GM18858 (cell line): ENCODE measurements around the gene HIP1.
"Not testable (repeated sequence)": the region's sequence is repeated elsewhere in the genome, so short reads cannot be mapped to it uniquely, and the experiment has no call there.

ENCODE experiments used
- ATAC-seq: cut with Tn5 transposase; IDR thresholded peaks from one replicate; pipeline ENCODE4 v1.9.1; 2021; ENCODE audit not compliant: unreplicated experiment

Gene HIP1

GRCh38 chr7:75534727-75535307 lies 203.9 kb downstream of the HIP1 start:
- ATAC-seq: peak; percentile 80

- ATAC-seq: no peak
These were observed 204.8 kb downstream of the HIP1 start for GRCh38 chr7:75533926-75534325.

GRCh38 chr7:75532639-75533038 lies 206.1 kb downstream of the HIP1 start:
- no peak for ATAC-seq

DNA sequence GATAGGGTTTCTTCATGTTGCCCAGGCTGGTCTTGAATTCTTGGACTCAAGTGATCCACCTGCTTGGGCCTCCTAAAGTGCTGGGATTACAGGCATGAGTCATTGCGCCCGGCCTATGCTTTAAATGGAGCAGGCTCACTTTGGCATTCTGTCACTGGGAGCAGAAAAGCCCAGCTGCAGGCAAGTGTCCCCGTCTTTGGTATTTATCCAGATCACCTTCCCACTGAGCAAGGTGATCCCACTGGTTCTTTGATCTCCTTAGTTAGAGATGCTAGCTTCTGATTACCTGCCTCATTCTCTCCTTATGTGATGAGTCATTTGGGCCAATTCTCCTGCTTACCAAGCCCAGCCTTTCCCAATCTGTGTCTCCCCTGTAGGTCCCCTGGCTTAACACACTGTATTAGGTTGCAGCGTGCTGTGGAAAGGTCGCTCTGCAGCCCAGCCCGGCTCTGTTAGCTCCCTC lies 207.4 kb downstream of the HIP1 start:
- no peak for ATAC-seq

DNA sequence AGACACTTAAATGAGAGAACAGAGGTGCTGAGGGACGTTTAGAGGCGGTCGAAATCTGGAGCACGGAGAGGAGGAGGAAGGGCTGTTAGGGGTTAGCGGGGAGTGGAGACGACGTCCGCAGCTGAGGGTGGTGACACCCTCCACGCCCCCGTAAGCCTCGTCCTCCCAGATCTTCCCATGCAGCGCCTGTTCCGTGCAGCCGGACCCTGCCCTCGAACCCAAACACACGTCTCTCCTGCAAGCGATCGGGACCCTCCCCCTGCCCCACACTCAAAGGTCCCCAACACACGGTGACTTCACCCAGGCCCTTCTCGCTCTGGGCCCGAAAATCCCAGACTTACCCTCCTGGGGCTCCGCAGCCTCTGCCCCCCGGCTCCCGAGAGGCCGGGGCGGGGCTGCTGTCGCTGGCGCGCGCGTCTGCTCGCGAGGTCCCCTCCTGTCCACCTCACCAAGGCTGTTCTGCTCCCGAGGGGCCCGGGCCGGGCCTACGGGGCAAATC lies 211.5 kb downstream of the HIP1 start:
- ATAC-seq: not testable (repeated sequence)

GRCh38 chr7:75521727-75522126 lies 217.0 kb downstream of the HIP1 start:
- ATAC-seq: not testable (repeated sequence)

DNA sequence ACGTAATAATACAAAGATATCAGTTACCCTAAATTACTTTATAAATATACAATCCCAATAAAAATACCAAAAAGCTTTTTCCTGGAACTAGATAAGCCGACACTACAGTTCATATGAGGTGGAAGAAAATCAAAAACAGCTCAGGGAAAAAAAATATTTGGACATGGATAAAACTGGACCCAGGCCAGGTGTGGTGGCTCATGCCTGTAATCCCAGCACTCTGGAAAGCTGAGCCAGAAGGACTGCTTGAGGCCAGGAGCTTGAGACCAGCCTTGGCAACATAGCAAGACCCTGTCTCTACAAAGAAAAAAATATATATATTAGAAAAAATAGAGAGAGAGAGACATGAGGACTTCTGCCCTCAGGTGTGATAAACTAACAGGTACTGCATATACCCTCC lies 219.9 kb downstream of the HIP1 start:
- ATAC-seq: not testable (repeated sequence)

DNA sequence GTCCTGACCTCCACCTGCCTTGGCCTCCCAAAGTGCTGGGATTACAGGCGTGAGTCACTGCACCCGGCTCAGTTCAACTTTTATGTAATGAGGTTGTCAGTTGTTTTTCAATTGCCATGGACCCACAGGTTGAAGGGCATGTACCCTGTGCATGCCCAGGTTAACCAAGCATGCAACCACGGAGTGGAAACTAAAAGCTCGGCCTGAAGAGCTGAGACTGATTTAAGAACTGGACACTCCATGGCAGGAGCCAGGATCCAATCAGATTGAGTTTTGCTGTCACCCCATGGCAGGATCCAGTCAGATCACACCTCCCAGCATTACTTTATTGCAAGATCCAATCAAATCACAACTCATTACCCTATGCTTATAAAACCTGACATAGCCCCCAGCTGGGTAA lies 229.7 kb downstream of the HIP1 start:
- not testable (repeated sequence) for ATAC-seq

DNA sequence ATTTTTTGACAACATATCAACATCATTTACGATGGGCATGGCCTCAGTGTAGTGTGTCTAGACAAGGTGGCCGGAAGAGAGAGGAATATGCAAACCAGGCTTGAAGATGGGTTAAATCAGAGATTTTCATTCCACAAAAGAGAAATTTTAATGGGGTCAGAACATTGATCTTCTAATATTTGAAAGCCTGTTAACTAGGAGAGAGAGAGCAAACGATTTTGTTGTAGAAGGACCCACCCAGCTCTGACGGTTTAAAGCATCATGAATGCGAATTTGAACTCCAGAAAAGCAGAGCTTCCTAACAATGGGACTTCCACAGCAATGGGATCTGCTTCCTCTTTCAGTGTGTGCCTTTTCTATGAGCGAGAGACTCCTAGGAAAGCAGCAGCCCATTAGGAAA lies 246.7 kb downstream of the HIP1 start, which contains the start of gene SPDYE5:
Gene SPDYE5 (plus strand): TSS at position 301 of the 400 bp plus-strand sequence. CDS start 1,728 bp downstream, outside the sequence.
- not testable (repeated sequence) for ATAC-seq

DNA sequence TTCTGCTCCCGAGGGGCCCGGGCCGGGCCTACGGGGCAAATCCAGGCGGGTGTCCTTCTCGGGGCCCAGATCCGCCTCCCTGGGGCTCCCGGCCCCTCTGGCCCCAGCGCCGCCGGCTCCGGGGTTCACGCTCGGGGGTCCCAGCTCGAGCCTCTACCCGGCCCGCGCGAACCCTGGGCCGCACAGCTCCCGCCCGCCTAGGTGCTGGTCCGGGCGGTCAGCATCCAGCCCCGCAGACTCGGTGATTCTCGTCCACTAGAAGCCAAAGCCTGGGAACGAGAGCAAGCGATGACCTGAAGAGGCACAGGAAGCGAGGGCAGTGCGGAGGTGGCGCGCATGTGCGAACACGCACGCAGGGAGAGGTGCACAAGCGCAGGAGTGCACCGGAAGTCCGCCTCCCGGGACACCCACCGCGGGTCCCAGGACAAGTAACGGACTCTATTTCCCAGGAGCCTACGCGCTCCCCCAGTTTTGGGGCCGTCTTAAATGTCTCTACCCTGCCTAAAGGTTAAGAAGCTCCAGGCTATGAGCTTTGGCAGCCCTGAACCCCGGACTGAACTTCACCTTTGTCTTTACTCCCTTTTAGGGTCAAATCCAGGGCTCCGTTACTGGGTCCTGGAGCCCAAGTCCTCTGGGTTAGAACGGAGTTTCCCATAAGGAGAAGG lies 252.6 kb downstream of the HIP1 start, which contains the start of gene POM121C:
Gene POM121C (minus strand): TSS at position 321 of the 665 bp plus-strand sequence. CDS start 44,803 bp downstream, outside the sequence.
- ATAC-seq: peak; percentile 78

DNA sequence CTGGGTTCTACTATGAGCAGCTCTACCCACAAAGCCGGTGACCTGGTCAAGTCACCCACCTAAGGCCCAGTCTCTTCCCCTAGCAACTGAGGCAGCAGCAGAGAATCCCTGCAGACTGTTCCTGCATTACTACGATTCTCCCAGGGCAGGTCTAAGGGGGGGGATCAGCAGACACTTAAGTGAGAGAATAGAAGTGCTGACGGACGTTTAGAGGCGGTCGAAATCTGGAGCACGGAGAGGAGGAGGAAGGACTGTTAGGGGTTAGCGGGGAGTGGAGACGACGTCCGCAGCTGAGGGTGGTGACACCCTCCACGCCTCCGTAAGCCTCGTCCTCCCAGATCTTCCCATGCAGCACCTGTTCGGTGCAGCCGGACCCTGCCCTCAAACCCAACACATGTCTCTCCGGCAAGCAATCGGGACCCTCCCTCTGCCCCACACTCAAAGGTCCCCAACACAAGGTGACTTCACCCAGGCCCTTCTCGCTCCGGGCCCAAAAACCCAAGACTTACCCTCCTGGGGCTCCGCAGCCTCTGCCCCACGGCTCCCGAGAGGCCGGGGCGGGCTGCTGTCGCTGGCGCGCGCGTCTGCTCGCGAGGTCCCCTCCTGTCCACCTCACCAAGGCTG lies 253.3 kb downstream of the HIP1 start:
- not testable (repeated sequence) for ATAC-seq
